ENCODE results near the gene DCC. TPM values are rescaled to one million over a fixed set of nuclear protein-coding genes. Genes with fewer than 3 reads are reported as not detected.

DCC gene
- polyA plus RNA-seq, 2 of the 4 experiments (the other 2 are of a cell fraction), result 0.12 TPM; not detected in 1

DNA sequence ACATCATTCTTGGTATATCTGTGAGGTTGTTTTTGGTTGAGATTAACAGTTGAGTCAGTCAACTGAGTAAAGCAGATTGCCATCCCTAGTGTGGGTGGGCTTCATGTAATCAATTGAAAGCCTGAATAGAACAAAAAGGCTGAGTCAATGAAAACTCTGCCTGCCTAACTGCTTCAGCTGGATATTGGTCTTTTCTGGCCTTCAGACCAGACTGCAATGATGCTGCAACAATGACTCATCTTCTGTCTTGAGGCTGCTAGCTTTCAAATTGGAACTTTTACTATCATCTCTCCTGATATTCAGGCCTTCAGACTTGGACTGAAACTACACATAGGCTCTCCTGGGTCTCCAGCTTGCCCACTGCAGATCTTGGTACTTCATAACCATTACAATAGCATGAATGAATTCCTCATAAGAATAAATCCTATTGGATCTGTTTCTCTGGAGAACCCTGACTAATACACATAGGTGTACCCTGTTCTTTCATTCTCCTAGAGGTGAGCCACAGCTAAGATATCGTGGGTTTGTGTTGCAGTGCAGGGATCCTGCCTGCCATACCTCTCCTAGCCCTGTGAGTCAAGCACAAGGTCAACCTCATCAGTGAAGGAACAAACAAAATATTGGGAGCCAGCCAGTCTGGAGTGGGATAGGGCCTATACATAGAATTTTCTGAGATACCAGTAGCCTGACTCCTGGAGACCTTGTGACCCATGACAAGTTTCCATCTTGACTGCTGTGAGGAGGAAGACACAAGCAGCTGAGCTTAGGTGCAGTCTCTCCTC, 473.8 kb downstream of the DCC start:
- TF ChIP-seq PHF8 (IDR thresholded peaks at IDR 0.05; ENCODE audit: borderline replicate concordance, low read depth), result no peak
- TF ChIP-seq, protein P1, sequence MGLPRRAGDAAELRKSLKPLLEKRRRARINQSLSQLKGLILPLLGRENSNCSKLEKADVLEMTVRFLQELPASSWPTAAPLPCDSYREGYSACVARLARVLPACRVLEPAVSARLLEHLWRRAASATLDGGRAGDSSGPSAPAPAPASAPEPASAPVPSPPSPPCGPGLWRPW (IDR thresholded peaks at IDR 0.05), result no peak
- H3K4me1 ChIP-seq, result no peaks in the 10 kb centered on the region
- ATAC-seq (no peak), FAIRE-seq (no peak), DNase-seq (ENCODE audit: low read depth in 1 of 2, low spot score in 1 of 2) (no peak)
- CTCF ChIA-PET, result interaction anchor here (0.6 kb wide), 1 partner anchor 42 kb away, joined by 3 read pairs; no protein-coding TSS in a partner anchor
- WGBS (ENCODE audit: missing lambda C conversion rate), result 10% methylated on average over 1 of the region's 1 CpG
- H3K4me3 ChIP-seq, result no peak overlapping the region
- POLR2A ChIA-PET, result no interaction called here
- H3K27ac ChIP-seq, result no peak overlapping the region
- no peaks in the 10 kb centered on the region for H3K9me3 ChIP-seq
- H3K4me2 ChIP-seq, result no peak overlapping the region

DNA sequence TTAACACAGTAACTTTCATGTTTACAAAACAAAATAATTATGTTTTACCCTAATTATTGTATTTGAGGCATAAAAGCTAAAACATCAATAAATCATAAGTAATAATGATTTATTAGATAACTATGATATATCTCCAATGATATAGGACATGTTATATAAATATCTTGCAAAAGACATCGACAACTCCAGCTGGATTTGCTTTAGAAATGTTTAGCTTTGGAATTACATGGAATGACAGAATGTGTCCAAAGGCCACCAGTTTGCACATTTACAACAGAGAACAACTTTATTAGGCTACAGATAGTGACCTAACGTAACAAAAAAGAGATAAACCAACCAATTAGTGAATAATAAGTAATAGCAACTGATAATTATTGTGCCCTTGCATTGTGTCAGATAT, 475.7 kb downstream of the DCC start:
- Histone ChIP-seq H3K27ac (no peak overlapping the region), H3K4me2 (no peak overlapping the region), H3K4me1 (no peaks in the 10 kb centered on the region), H3K4me3 (no peak overlapping the region), H3K9me3 (no peaks in the 10 kb centered on the region)
- CTCF ChIA-PET, result no interaction called here
- WGBS (ENCODE audit: missing lambda C conversion rate), result 5% methylated on average over 2 of the region's 2 CpGs
- DNase-seq (ENCODE audit: low read depth in 1 of 2, low spot score in 1 of 2), result no peak
- POLR2A ChIA-PET, result no interaction called here
- no peak for ATAC-seq
- TF ChIP-seq MAFK (IDR thresholded peaks at IDR 0.05; ENCODE audit: partially characterized antibody), result no peak
- TF ChIP-seq POLR2A (IDR thresholded peaks at IDR 0.05; ENCODE audit: low read length), result no peak
- TF ChIP-seq, protein P2, sequence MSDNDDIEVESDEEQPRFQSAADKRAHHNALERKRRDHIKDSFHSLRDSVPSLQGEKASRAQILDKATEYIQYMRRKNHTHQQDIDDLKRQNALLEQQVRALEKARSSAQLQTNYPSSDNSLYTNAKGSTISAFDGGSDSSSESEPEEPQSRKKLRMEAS (IDR thresholded peaks at IDR 0.05), result no peak
- TF ChIP-seq, protein P1 (IDR thresholded peaks at IDR 0.05), result no peak
- TF ChIP-seq HOXA7 (CRISPR knock-in tag; IDR thresholded peaks at IDR 0.05), result no peak
- TF ChIP-seq EP300 (IDR thresholded peaks at IDR 0.05), result no peak
- TF ChIP-seq JUN (IDR thresholded peaks at IDR 0.05), result no peak
- no peak for TF ChIP-seq RNF2 (IDR thresholded peaks at IDR 0.05; ENCODE audit: borderline replicate concordance, low read depth)
- TF ChIP-seq CEBPB (IDR thresholded peaks at IDR 0.05), result no peak
- TF ChIP-seq NFE2L2 (conservative IDR thresholded peaks at IDR 0.05; ENCODE audit: low read length), result no peak
- TF ChIP-seq POLR2AphosphoS2 (conservative IDR thresholded peaks at IDR 0.05; ENCODE audit: low read length), result no peak
- TF ChIP-seq, protein P3, sequence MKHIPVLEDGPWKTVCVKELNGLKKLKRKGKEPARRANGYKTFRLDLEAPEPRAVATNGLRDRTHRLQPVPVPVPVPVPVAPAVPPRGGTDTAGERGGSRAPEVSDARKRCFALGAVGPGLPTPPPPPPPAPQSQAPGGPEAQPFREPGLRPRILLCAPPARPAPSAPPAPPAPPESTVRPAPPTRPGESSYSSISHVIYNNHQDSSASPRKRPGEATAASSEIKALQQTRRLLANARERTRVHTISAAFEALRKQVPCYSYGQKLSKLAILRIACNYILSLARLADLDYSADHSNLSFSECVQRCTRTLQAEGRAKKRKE (CRISPR knock-in tag; IDR thresholded peaks at IDR 0.05; ENCODE audit: low read depth), result no peak
- no peak for TF ChIP-seq CHD4 (IDR thresholded peaks at IDR 0.05; ENCODE audit: borderline replicate concordance)
- TF ChIP-seq, protein P4, sequence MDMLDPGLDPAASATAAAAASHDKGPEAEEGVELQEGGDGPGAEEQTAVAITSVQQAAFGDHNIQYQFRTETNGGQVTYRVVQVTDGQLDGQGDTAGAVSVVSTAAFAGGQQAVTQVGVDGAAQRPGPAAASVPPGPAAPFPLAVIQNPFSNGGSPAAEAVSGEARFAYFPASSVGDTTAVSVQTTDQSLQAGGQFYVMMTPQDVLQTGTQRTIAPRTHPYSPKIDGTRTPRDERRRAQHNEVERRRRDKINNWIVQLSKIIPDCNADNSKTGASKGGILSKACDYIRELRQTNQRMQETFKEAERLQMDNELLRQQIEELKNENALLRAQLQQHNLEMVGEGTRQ (IDR thresholded peaks at IDR 0.05), result no peak
- no peak for TF ChIP-seq RFX5 (IDR thresholded peaks at IDR 0.05)
- TF ChIP-seq FOXS1 (CRISPR knock-in tag; IDR thresholded peaks at IDR 0.05), result no peak
- no peak for TF ChIP-seq KDM1A (IDR thresholded peaks at IDR 0.05; ENCODE audit: low read depth)
- no peak for TF ChIP-seq EHMT2 (IDR thresholded peaks at IDR 0.05; ENCODE audit: low read depth)
- no peak for FAIRE-seq

DNA sequence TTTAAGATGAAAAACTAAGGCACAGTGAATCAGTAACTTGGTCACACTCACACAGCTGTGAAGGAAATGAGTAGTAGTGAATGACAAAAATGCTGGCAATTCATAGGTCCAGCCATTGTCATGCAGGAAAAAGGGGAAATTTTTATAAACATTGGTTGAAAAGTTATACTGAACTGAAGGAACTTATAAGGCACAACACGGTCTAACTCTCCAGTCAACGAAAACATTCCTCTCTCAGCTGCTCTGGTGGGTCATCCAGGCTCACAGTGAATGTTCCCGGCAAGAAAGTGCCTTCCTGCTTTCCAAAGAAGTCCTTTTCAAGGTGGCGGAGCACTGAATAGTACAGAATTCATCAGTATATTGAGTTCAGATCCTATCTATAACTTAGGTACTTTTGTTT, 476.1 kb downstream of the DCC start:
- Histone ChIP-seq H3K4me2 (no peak overlapping the region), H3K27ac (no peak overlapping the region), H3K9me3 (no peaks in the 10 kb centered on the region), H3K4me1 (no peaks in the 10 kb centered on the region), H3K4me3 (no peak overlapping the region)
- DNase-seq (ENCODE audit: low read depth in 1 of 2, low spot score in 1 of 2), result no peak
- FAIRE-seq, result no peak
- CTCF ChIA-PET, result no interaction called here
- 20% methylated on average over 4 of the region's 4 CpGs for WGBS (ENCODE audit: missing lambda C conversion rate)
- POLR2A ChIA-PET, result no interaction called here
- ATAC-seq, result no peak
- TF ChIP-seq FOXS1 (CRISPR knock-in tag; IDR thresholded peaks at IDR 0.05) (no peak), MAZ (IDR thresholded peaks at IDR 0.05; ENCODE audit: borderline replicate concordance, low read depth, low read length) (no peak), KDM5A (IDR thresholded peaks at IDR 0.05) (no peak), GATA3 (IDR thresholded peaks at IDR 0.05; ENCODE audit: borderline replicate concordance) (no peak), PHF8 (IDR thresholded peaks at IDR 0.05; ENCODE audit: borderline replicate concordance, low read depth) (no peak), FOSB (CRISPR knock-in tag; IDR thresholded peaks at IDR 0.05) (no peak), ZNF302 (CRISPR knock-in tag; IDR thresholded peaks at IDR 0.05) (no peak), RNF2 (IDR thresholded peaks at IDR 0.05; ENCODE audit: borderline replicate concordance, low read depth) (no peak), RAD21 (conservative IDR thresholded peaks at IDR 0.05 in 1 of 2, IDR thresholded peaks at IDR 0.05 in 1 of 2) (no peak), POLR2A (IDR thresholded peaks at IDR 0.05; ENCODE audit: low read length) (no peak)
- TF ChIP-seq, protein P5, sequence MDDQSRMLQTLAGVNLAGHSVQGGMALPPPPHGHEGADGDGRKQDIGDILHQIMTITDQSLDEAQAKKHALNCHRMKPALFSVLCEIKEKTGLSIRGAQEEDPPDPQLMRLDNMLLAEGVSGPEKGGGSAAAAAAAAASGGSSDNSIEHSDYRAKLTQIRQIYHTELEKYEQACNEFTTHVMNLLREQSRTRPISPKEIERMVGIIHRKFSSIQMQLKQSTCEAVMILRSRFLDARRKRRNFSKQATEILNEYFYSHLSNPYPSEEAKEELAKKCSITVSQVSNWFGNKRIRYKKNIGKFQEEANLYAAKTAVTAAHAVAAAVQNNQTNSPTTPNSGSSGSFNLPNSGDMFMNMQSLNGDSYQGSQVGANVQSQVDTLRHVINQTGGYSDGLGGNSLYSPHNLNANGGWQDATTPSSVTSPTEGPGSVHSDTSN (IDR thresholded peaks at IDR 0.05), result no peak
- TF ChIP-seq, protein P6, sequence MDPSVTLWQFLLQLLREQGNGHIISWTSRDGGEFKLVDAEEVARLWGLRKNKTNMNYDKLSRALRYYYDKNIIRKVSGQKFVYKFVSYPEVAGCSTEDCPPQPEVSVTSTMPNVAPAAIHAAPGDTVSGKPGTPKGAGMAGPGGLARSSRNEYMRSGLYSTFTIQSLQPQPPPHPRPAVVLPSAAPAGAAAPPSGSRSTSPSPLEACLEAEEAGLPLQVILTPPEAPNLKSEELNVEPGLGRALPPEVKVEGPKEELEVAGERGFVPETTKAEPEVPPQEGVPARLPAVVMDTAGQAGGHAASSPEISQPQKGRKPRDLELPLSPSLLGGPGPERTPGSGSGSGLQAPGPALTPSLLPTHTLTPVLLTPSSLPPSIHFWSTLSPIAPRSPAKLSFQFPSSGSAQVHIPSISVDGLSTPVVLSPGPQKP (IDR thresholded peaks at IDR 0.05; ENCODE audit: low read depth, low read length), result no peak
- TF ChIP-seq, protein P7, sequence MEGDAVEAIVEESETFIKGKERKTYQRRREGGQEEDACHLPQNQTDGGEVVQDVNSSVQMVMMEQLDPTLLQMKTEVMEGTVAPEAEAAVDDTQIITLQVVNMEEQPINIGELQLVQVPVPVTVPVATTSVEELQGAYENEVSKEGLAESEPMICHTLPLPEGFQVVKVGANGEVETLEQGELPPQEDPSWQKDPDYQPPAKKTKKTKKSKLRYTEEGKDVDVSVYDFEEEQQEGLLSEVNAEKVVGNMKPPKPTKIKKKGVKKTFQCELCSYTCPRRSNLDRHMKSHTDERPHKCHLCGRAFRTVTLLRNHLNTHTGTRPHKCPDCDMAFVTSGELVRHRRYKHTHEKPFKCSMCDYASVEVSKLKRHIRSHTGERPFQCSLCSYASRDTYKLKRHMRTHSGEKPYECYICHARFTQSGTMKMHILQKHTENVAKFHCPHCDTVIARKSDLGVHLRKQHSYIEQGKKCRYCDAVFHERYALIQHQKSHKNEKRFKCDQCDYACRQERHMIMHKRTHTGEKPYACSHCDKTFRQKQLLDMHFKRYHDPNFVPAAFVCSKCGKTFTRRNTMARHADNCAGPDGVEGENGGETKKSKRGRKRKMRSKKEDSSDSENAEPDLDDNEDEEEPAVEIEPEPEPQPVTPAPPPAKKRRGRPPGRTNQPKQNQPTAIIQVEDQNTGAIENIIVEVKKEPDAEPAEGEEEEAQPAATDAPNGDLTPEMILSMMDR (IDR thresholded peaks at IDR 0.05), result no peak

All from A549 (cell line).